ENCODE data around the gene TUBAL3. TPM values are rescaled to one million over a fixed set of nuclear protein-coding genes. Genes with fewer than 3 reads are reported as not detected.

TUBAL3 gene
- total RNA-seq, 2 donors from 2014 or later: not detected

DNA sequence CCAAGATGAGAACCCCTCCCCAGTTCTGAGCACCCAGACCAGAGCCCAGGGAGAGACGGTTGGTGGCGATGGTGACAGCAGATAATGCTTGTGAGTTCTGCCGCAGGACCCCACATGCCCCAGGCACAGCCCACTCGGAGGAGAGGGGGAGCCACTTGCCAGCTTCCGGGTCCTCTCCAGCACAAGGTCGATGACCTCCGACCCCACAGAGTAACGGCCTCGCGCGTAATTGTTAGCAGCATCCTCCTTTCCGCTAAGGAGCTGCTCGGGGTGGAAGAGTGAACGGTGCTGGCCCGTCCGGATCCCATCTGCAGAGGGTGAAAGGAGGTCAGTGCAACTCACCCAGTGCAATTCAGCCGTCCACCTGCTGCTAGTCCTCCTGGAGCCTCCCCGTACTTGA, 9.5 kb downstream of the TUBAL3 start:
- TF ChIP-seq POLR2A (IDR thresholded peaks at IDR 0.05): no peak
- TF ChIP-seq, protein P1, sequence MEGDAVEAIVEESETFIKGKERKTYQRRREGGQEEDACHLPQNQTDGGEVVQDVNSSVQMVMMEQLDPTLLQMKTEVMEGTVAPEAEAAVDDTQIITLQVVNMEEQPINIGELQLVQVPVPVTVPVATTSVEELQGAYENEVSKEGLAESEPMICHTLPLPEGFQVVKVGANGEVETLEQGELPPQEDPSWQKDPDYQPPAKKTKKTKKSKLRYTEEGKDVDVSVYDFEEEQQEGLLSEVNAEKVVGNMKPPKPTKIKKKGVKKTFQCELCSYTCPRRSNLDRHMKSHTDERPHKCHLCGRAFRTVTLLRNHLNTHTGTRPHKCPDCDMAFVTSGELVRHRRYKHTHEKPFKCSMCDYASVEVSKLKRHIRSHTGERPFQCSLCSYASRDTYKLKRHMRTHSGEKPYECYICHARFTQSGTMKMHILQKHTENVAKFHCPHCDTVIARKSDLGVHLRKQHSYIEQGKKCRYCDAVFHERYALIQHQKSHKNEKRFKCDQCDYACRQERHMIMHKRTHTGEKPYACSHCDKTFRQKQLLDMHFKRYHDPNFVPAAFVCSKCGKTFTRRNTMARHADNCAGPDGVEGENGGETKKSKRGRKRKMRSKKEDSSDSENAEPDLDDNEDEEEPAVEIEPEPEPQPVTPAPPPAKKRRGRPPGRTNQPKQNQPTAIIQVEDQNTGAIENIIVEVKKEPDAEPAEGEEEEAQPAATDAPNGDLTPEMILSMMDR (IDR thresholded peaks at IDR 0.05): no peak
- intact Hi-C loops (cut with DNase I): no loop called here
- Histone ChIP-seq H3K9me3 (peaks cover 0 to 6% (median 0%) of the 10 kb centered on the region in 3 donors), H3K4me3 (no peak overlapping the region), H3K4me1 (peaks cover 8% of the 10 kb centered on the region), H3K27ac (no peak overlapping the region), H3K36me3 (replicated peaks in 1 of 2; ENCODE audit: insufficient read depth in 1 of 2, low read depth in 2 of 2) (no peaks in the 10 kb centered on the region), H3K27me3 (no peaks in the 10 kb centered on the region)
- DNase-seq (no peak), ATAC-seq (no peak)
- 87 to 95% methylated on average over 15 to 18 of the region's 18 CpGs for WGBS, 2 donors

DNA sequence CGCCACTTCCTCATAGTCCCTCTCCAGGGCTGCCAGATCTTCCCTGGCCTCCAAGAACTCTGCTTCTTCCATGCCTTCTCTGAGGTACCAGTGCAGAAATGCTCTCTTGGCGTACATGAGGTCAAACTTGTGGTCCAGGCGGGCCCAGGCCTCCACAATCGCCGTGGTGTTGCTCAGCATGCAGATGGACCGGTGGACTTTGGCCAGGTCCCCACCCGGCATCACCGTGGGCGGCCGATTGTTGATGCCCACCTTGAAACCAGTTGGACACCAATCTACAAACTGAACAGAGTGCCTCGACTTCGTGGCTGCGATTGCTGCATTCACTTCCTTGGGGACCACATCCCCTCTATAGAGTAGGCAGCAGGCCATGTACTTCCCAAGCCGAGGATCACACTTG, 11.1 kb downstream of the TUBAL3 start:
- H3K27ac ChIP-seq: no peak overlapping the region
- no peak for TF ChIP-seq POLR2A (IDR thresholded peaks at IDR 0.05)
- TF ChIP-seq, protein P1 (IDR thresholded peaks at IDR 0.05): no peak
- no peaks in the 10 kb centered on the region for H3K27me3 ChIP-seq
- intact Hi-C loops (cut with DNase I): no loop called here
- DNase-seq: no peak
- no peaks in the 10 kb centered on the region for H3K4me1 ChIP-seq
- no peaks in the 10 kb centered on the region for H3K36me3 ChIP-seq (replicated peaks in 1 of 2; ENCODE audit: insufficient read depth in 1 of 2, low read depth in 2 of 2)
- no peak overlapping the region for H3K4me3 ChIP-seq
- WGBS, 2 donors: 88 to 89% methylated on average over 13 to 14 of the region's 14 CpGs
- H3K9me3 ChIP-seq: peaks cover 0 to 6% (median 0%) of the 10 kb centered on the region in 3 donors
- no peak for ATAC-seq

DNA sequence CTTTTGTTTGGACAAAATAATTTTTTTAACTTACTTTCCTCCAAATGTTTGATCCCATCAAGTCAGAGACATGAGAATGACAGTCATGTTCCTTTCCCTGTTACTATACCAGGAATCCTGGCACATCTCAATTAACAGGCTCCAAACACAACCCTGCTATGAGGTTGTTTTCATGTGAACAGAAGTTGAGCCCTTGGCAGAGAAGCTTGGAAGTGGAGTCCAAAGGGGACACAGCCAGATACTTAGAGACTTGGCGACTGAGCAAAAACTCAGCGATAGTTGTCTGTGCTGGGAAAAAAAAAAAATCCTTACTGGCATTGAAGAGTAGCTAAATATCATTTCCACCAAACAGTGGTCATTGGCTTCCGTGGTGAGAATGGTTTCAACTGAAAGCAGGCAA, 12.8 kb downstream of the TUBAL3 start:
- intact Hi-C loops (cut with DNase I): no loop called here
- Histone ChIP-seq H3K9me3 (peaks cover 0 to 6% (median 0%) of the 10 kb centered on the region in 3 donors), H3K27me3 (no peaks in the 10 kb centered on the region), H3K27ac (no peak overlapping the region), H3K4me1 (no peaks in the 10 kb centered on the region), H3K36me3 (replicated peaks in 1 of 2; ENCODE audit: insufficient read depth in 1 of 2, low read depth in 2 of 2) (no peaks in the 10 kb centered on the region), H3K4me3 (no peak overlapping the region)
- no peak for DNase-seq
- WGBS, 2 donors: 87 to 91% methylated on average over 3 of the region's 3 CpGs
- TF ChIP-seq, protein P1 (IDR thresholded peaks at IDR 0.05): no peak
- TF ChIP-seq POLR2A (IDR thresholded peaks at IDR 0.05): no peak
- no peak for ATAC-seq

DNA sequence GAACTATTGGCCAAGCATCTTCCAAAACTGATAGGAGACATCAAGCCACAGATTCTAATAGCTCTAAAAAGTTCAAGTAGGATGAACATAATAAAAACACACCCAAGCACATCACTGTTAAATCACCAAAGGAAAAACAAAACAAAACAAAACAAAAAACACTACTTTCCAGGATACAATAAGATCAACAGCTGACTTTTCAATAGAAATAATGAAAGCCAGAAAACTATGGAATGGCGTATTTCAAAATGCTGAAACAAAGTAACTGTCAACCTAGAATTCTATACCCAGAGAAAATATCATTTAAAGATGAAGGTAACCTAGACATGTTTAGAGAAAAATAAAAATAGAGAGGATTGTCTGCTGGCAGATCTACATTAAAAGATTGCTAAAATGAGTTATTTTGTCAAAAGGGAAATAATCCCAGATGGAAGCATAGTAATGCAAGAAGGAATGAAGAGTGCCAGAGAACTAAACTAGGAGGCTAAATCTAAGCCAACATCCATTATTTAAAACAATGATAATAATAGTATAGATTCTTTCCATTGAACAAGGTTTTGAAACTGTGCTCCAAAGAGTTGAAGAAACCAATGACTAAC, 13.9 kb downstream of the TUBAL3 start:
- DNase-seq (no peak), ATAC-seq (no peak)
- no peaks in the 10 kb centered on the region for H3K36me3 ChIP-seq (replicated peaks in 1 of 2; ENCODE audit: insufficient read depth in 1 of 2, low read depth in 2 of 2)
- peaks cover 0 to 6% (median 0%) of the 10 kb centered on the region in 3 donors for H3K9me3 ChIP-seq
- H3K4me3 ChIP-seq: no peak overlapping the region
- intact Hi-C loops (cut with DNase I): no loop called here
- H3K4me1 ChIP-seq: no peaks in the 10 kb centered on the region
- TF ChIP-seq, protein P1 (IDR thresholded peaks at IDR 0.05): no peak
- no peak for TF ChIP-seq POLR2A (IDR thresholded peaks at IDR 0.05)
- H3K27ac ChIP-seq: no peak overlapping the region
- H3K27me3 ChIP-seq: no peaks in the 10 kb centered on the region
- WGBS, 2 donors: 88 to 97% methylated on average over 1 of the region's 1 CpG

DNA sequence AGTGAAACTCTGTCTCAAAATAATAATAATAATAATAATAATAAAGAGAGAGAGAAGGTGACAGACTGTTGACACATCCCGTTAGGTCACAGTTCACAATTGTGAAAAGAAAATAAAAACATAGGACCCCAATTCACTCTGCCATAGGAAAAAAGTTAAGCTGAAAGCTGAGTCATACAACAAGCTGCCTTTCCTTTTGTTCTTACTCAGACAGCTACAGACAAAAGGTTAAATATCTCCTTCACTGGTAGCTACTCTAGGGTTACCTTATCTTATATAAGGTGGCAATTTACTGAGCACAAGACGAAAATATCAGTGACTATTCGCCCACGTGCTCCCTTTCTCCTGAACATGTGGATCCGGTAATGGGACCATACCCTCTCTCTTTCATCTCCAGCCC, 17.5 kb downstream of the TUBAL3 start:
- 86 to 93% methylated on average over 5 of the region's 5 CpGs for WGBS, 2 donors
- Histone ChIP-seq H3K4me1 (peaks cover 13% of the 10 kb centered on the region), H3K4me3 (no peak overlapping the region), H3K36me3 (replicated peaks in 1 of 2; ENCODE audit: insufficient read depth in 1 of 2, low read depth in 2 of 2) (no peaks in the 10 kb centered on the region), H3K27ac (no peak overlapping the region), H3K9me3 (peaks cover 0 to 6% (median 0%) of the 10 kb centered on the region in 3 donors), H3K27me3 (no peaks in the 10 kb centered on the region)
- intact Hi-C loops (cut with DNase I): no loop called here
- DNase-seq: no peak
- TF ChIP-seq POLR2A (IDR thresholded peaks at IDR 0.05): no peak
- TF ChIP-seq, protein P1 (IDR thresholded peaks at IDR 0.05): no peak
- no peak for ATAC-seq
